ENCODE data around the gene SRC. TPM values are rescaled to one million over a fixed set of nuclear protein-coding genes. Genes with fewer than 3 reads are reported as not detected.
"Not testable (repeated sequence)": the region's sequence is repeated elsewhere in the genome, so short reads cannot be mapped to it uniquely, and the experiment has no call there.

The SRC gene
- total RNA-seq, 1 donor from 2014 or later = 7.8 TPM

DNA sequence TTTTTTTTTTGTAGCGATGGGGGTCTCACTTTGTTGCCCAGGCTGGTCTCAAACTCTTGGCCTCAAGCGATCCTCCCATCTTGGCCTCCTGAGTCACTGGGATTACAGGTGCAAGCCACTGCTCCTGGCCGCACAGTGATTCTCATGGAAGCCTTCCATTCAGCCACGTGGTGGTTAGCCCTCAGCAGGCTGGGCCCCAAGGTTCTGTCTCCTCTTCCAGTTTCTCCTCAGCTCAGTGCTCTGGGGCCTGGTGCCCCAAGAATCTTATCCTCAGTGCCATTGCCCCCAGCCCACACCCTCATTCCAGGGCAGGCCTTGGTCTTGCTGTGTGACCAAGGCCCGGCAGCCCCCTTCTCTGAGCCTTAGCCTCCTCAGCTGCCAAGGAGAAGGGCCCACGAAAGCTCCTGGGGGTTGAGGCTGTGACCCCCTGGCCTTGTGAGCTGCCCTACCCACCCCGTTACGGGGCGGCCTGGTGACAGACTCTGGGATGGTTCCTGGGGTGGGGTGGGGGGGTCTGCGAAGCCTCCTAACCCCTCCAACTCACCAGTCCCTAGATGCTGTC lies 16.4 kb downstream of the SRC start:
- H3K9me3 ChIP-seq (ENCODE audit: control insufficient read depth in 3 of 3, low read length in 3 of 3) = no peaks in the 10 kb centered on the region
- H3K36me3 ChIP-seq (ENCODE audit: control insufficient read depth in 3 of 3, insufficient read depth in 3 of 3, low read length in 3 of 3) = peaks cover 0 to 2% (median 0%) of the 10 kb centered on the region in 3 donors
- H3K9ac ChIP-seq (ENCODE audit: low read depth in 1 of 3, low read length in 3 of 3) = no peak overlapping the region
- no peak overlapping the region for H3K27ac ChIP-seq (ENCODE audit: low read depth, low read length)
- no peaks in the 10 kb centered on the region for H3K27me3 ChIP-seq (ENCODE audit: control insufficient read depth in 3 of 3, insufficient read depth in 3 of 3, low read length in 3 of 3)
- peaks cover 2 to 14% (median 11%) of the 10 kb centered on the region in 3 donors for H3K4me1 ChIP-seq (ENCODE audit: control insufficient read depth in 3 of 3, insufficient read depth in 3 of 3, low read length in 3 of 3)
- H3K4me3 ChIP-seq (ENCODE audit: low read length in 3 of 3) = no peak overlapping the region

DNA sequence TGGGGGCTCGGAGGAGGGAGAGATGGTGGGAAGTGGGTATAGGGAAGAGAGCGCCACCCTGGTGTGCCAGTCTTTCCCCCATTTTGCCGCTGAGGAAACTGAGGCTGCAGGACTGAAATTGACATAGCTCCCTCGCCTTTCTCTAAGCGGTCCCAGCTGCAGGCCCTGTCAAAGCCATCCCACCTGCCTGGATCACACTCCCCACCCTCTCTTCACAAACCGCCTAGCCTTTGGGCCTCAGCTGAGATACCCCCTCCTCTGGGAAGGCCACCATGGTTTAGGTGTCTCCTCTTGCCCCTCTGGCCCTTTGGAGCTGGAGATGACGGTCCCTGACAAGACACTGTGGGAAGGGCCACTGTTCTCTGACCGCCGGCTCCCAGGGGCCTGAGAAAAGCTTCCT lies 16.9 kb downstream of the SRC start:
- Histone ChIP-seq H3K27ac (ENCODE audit: low read depth, low read length) (no peak overlapping the region), H3K4me3 (ENCODE audit: low read length in 3 of 3) (no peak overlapping the region), H3K4me1 (ENCODE audit: control insufficient read depth in 3 of 3, insufficient read depth in 3 of 3, low read length in 3 of 3) (peaks cover 2 to 11% (median 8%) of the 10 kb centered on the region in 3 donors), H3K27me3 (ENCODE audit: control insufficient read depth in 3 of 3, insufficient read depth in 3 of 3, low read length in 3 of 3) (no peaks in the 10 kb centered on the region), H3K9ac (ENCODE audit: low read depth in 1 of 3, low read length in 3 of 3) (no peak overlapping the region), H3K36me3 (ENCODE audit: control insufficient read depth in 3 of 3, insufficient read depth in 3 of 3, low read length in 3 of 3) (peaks cover 0 to 2% (median 0%) of the 10 kb centered on the region in 3 donors), H3K9me3 (ENCODE audit: control insufficient read depth in 3 of 3, low read length in 3 of 3) (no peaks in the 10 kb centered on the region)

DNA sequence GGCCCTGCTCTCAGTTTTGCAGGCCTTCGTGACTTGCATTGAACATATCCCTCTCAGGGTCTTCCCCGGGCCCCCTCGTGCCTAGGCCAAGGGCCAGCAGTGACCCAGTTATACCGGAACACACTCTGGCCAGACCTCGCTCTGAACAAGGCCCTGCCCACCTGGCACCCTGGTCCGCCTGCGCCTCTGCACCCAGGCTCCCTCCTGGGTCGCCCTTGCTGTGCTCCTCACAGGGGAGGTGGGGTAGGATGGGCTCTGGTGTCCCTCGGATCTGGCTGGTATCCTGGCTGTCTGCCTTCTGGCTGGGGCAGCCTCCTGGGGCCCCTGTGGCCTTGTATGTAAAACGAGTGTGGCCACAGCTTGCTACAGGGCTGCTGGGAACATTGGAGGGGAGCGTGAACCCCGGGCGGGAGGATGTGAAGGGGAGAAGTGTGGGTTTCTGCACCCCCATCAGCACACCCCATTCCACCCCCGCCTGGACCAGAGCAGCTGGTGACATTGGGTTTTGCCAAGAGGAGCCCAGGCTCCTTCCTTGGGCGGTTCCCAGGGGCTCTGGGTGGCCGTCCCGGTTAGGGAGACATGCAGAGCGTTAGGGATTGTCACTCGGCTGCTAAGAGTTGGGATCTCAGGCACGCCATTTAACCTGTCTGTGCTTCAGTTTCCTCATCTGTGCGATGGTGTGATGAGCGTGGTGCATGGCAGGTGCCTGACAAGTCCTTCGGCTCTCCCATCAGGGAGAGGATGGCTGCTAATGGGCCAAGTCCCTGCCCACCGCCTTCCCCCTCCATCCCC lies 17.5 kb downstream of the SRC start:
- Histone ChIP-seq H3K27me3 (ENCODE audit: control insufficient read depth in 3 of 3, insufficient read depth in 3 of 3, low read length in 3 of 3) (no peaks in the 10 kb centered on the region), H3K9ac (ENCODE audit: low read depth in 1 of 3, low read length in 3 of 3) (no peak overlapping the region), H3K36me3 (ENCODE audit: control insufficient read depth in 3 of 3, insufficient read depth in 3 of 3, low read length in 3 of 3) (peaks cover 0 to 2% (median 0%) of the 10 kb centered on the region in 3 donors), H3K9me3 (ENCODE audit: control insufficient read depth in 3 of 3, low read length in 3 of 3) (no peaks in the 10 kb centered on the region), H3K27ac (ENCODE audit: low read depth, low read length) (no peak overlapping the region), H3K4me3 (ENCODE audit: low read length in 3 of 3) (no peak overlapping the region), H3K4me1 (ENCODE audit: control insufficient read depth in 3 of 3, insufficient read depth in 3 of 3, low read length in 3 of 3) (peaks cover 0 to 6% (median 5%) of the 10 kb centered on the region in 3 donors)

DNA sequence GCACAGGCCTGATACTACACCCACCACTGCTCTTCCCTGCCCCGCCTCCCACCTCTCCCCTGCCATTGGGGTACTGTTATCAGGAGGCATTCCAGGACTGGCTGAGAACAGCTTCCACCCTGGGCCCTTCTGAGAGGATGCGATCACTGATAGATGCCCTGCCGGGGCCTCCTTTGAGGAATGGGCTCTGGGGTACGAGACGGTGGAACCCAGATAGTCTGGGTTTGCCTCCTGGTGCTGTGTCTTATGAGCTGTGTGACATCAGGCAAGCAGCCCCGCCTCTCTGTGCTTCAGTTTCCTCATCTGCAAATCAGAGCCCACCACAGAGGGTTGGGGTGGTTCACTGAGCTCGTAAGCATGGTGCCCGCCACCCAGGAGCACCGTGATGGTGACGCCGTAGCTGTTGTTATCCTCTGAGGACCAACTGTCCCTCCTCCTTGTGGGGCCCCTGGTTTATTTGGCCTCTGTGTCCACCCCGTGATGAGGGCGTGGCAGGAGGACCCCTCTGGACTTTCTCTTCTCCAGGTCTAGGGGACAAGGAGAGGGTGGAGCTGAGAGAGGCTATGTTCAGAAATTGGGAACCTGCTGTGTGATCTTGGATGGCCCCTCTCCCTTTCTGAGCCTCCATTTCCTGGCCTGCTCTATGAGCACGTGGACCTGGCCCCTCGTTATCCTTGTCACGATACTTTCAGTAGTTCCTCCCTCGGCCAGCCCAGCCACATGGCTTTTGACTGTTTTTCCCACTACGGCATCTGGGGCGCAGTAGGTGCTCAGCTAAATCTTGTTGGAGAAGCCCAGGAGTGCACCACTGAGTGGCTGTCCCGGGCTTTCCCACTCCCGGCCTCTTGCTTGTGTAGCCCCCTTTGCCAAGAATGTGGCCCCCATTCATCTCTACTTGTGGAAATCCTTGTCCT lies 18.3 kb downstream of the SRC start:
- Histone ChIP-seq H3K36me3 (ENCODE audit: control insufficient read depth in 3 of 3, insufficient read depth in 3 of 3, low read length in 3 of 3) (peaks cover 0 to 2% (median 0%) of the 10 kb centered on the region in 3 donors), H3K9ac (ENCODE audit: low read depth in 1 of 3, low read length in 3 of 3) (no peak overlapping the region), H3K4me1 (ENCODE audit: control insufficient read depth in 3 of 3, insufficient read depth in 3 of 3, low read length in 3 of 3) (peaks cover 0 to 5% (median 5%) of the 10 kb centered on the region in 3 donors), H3K27me3 (ENCODE audit: control insufficient read depth in 3 of 3, insufficient read depth in 3 of 3, low read length in 3 of 3) (no peaks in the 10 kb centered on the region), H3K9me3 (ENCODE audit: control insufficient read depth in 3 of 3, low read length in 3 of 3) (no peaks in the 10 kb centered on the region), H3K27ac (ENCODE audit: low read depth, low read length) (no peak overlapping the region), H3K4me3 (ENCODE audit: low read length in 3 of 3) (no peak overlapping the region)

DNA sequence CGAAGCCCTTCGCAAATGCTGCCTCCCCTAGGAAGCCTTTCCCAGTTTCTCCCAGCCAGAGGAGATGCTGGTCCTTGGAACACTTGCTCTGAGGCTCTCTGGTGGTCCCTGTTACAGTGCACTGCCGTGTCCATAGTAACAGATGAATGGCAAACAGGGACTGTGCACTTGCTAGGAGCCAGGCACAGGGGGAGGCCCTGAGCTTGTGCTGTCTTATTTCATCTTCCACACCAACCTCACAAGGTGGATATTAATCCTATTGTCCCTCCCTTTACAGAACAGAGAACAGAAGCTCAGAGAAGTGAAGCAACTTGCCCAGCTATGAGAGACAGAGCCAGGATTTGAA lies 19.0 kb downstream of the SRC start:
- Histone ChIP-seq H3K36me3 (ENCODE audit: control insufficient read depth in 3 of 3, insufficient read depth in 3 of 3, low read length in 3 of 3) (peaks cover 0 to 2% (median 0%) of the 10 kb centered on the region in 3 donors), H3K4me3 (ENCODE audit: low read length in 3 of 3) (no peak overlapping the region), H3K27me3 (ENCODE audit: control insufficient read depth in 3 of 3, insufficient read depth in 3 of 3, low read length in 3 of 3) (no peaks in the 10 kb centered on the region), H3K9me3 (ENCODE audit: control insufficient read depth in 3 of 3, low read length in 3 of 3) (no peaks in the 10 kb centered on the region), H3K9ac (ENCODE audit: low read depth in 1 of 3, low read length in 3 of 3) (no peak overlapping the region), H3K27ac (ENCODE audit: low read depth, low read length) (no peak overlapping the region), H3K4me1 (ENCODE audit: control insufficient read depth in 3 of 3, insufficient read depth in 3 of 3, low read length in 3 of 3) (no peaks in the 10 kb centered on the region)

DNA sequence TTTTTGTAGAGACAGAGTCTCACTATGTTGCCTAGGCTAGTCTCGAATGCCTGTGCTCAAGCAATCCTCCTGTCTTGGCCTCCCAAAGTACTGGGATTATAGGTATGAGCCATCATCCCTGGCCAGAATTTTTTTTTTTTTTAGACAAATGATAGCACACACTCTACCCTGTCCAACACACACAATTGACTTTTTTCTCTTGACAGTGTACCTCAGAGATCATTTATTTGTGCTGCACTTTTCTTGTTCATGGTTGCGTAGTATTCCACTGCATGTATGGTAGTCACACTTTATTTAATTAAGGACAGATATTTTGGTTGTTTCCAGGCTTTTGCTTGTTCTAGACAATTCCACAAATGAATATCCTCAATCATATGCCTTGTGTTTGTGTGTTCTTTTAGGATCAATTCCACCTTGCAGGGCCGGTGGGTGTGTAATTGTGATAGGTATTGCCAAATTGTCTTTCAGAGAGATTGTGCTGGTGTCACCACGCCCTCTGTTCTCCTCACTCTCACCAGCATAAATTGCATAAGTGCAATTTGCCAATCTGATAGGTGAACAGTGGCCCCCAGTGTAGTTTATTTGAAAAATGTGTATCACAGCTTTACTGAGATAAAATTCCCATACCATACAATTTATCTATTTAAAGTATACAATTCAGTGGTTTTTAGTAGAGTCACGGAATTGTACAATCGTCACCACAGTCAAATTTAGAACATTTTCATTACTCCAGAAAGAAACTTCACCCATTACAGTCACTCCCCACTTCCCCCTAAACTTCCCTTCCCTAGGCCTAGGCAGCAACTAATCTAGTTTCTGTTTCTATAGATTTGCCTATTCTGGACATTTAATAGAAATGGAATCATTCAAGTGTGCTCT lies 20.1 kb downstream of the SRC start:
- Histone ChIP-seq H3K9me3 (ENCODE audit: control insufficient read depth in 3 of 3, low read length in 3 of 3) (no peaks in the 10 kb centered on the region), H3K4me1 (ENCODE audit: control insufficient read depth in 3 of 3, insufficient read depth in 3 of 3, low read length in 3 of 3) (no peaks in the 10 kb centered on the region), H3K27me3 (ENCODE audit: control insufficient read depth in 3 of 3, insufficient read depth in 3 of 3, low read length in 3 of 3) (no peaks in the 10 kb centered on the region), H3K9ac (ENCODE audit: low read depth in 1 of 3, low read length in 3 of 3) (no peak overlapping the region), H3K4me3 (ENCODE audit: low read length in 3 of 3) (no peak overlapping the region), H3K27ac (ENCODE audit: low read depth, low read length) (no peak overlapping the region), H3K36me3 (ENCODE audit: control insufficient read depth in 3 of 3, insufficient read depth in 3 of 3, low read length in 3 of 3) (peaks cover 0 to 2% (median 0%) of the 10 kb centered on the region in 3 donors)

DNA sequence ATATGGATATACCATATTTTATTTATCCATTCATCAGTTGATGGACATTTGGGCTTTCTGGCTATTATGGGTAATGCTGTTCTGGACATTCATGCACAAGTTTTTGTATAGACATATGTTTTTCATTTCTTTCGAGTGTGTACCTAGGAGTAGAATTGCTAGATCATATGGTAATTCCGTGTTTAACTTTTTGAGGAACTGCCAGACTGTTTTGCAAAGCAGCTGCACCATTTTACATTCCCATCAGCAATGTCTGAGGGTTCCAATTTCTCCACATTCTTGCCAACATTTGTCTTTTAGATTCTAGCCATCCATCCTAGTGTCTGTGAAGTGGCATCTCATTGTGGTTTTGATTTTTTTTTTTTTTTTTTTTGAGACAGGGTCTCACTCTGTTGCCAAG lies 20.8 kb downstream of the SRC start:
- Histone ChIP-seq H3K9ac (ENCODE audit: low read depth in 1 of 3, low read length in 3 of 3) (no peak overlapping the region), H3K9me3 (ENCODE audit: control insufficient read depth in 3 of 3, low read length in 3 of 3) (no peaks in the 10 kb centered on the region), H3K4me3 (ENCODE audit: low read length in 3 of 3) (no peak overlapping the region), H3K4me1 (ENCODE audit: control insufficient read depth in 3 of 3, insufficient read depth in 3 of 3, low read length in 3 of 3) (no peaks in the 10 kb centered on the region), H3K36me3 (ENCODE audit: control insufficient read depth in 3 of 3, insufficient read depth in 3 of 3, low read length in 3 of 3) (peaks cover 0 to 2% (median 0%) of the 10 kb centered on the region in 3 donors), H3K27me3 (ENCODE audit: control insufficient read depth in 3 of 3, insufficient read depth in 3 of 3, low read length in 3 of 3) (no peaks in the 10 kb centered on the region), H3K27ac (ENCODE audit: low read depth, low read length) (no peak overlapping the region)

DNA sequence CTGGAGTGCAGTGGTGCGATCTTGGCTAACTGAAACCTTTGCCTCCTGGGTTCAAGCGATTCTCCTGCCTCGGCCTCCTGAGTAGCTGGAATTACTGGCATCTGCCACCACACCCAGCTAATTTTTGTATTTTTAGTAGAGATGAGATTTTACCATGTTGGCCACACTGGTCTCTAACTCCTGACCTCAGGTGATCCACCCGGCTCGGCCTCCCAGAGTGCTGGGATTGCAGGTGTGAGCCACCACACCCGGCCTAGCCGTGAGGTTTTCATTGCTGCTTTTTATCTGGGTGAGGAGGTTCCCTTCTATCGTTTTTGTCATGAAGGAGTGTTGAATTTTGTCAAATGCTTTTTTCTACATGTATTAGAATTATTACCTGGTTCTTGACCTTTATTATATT lies 23.9 kb downstream of the SRC start:
- no peak overlapping the region for H3K9ac ChIP-seq (ENCODE audit: low read depth in 1 of 3, low read length in 3 of 3)
- H3K36me3 ChIP-seq (ENCODE audit: control insufficient read depth in 3 of 3, insufficient read depth in 3 of 3, low read length in 3 of 3) = peaks cover 0 to 2% (median 0%) of the 10 kb centered on the region in 3 donors
- no peaks in the 10 kb centered on the region for H3K9me3 ChIP-seq (ENCODE audit: control insufficient read depth in 3 of 3, low read length in 3 of 3)
- no peaks in the 10 kb centered on the region for H3K27me3 ChIP-seq (ENCODE audit: control insufficient read depth in 3 of 3, insufficient read depth in 3 of 3, low read length in 3 of 3)
- no peaks in the 10 kb centered on the region for H3K4me1 ChIP-seq (ENCODE audit: control insufficient read depth in 3 of 3, insufficient read depth in 3 of 3, low read length in 3 of 3)
- no peak overlapping the region for H3K4me3 ChIP-seq (ENCODE audit: low read length in 3 of 3)
- H3K27ac ChIP-seq (ENCODE audit: low read depth, low read length) = no peak overlapping the region

DNA sequence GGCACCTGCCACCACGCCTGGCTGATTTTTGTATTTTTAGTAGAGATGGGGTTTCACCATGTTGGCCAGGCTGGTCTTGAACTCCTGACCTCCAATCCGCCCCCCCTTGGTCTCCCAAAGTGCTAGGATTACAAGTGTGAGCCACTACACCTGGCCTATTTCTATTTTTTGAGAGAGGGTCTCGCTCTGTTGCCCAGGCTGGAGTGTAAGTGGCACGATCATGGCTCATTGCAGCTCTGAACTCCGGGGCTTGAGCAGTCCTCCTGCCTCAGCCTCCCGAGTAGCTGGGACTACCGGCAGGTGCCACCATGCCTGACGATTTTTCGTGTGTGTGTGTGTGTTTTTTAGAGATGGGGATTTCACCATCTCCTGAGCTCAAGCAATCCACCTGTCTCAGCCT lies 25.9 kb downstream of the SRC start:
- H3K9ac ChIP-seq (ENCODE audit: low read depth in 1 of 3, low read length in 3 of 3); H3K27ac ChIP-seq (ENCODE audit: low read depth, low read length); H3K4me3 ChIP-seq (ENCODE audit: low read length in 3 of 3); H3K36me3 ChIP-seq (ENCODE audit: control insufficient read depth in 3 of 3, insufficient read depth in 3 of 3, low read length in 3 of 3); H3K27me3 ChIP-seq (ENCODE audit: control insufficient read depth in 3 of 3, insufficient read depth in 3 of 3, low read length in 3 of 3); H3K9me3 ChIP-seq (ENCODE audit: control insufficient read depth in 3 of 3, low read length in 3 of 3); H3K4me1 ChIP-seq (ENCODE audit: control insufficient read depth in 3 of 3, insufficient read depth in 3 of 3, low read length in 3 of 3): not testable (repeated sequence)

All from skeletal muscle tissue (tissue), 4 donors.